Bronchial epithelial cell (primary cell): ENCODE data around the gene ZMYND8. TPM values are rescaled to one million over a fixed set of nuclear protein-coding genes. Genes with fewer than 3 reads are reported as not detected.

Experiments used
- DNase-seq: peaks from one replicate; pipeline ENCODE4 v3.0.0-alpha.2; 2010; ENCODE audit warnings: low read depth
- FAIRE-seq: peaks from 2 replicates; lab custom pipeline; 2011; peaks lifted over from hg19 to GRCh38; lab: Jason Lieb, UNC
- H3K27me3 ChIP-seq: 2 replicates; pipeline ENCODE4 v1.5.1; 2011; ENCODE audit warnings: low read length; ENCODE audit not compliant: control insufficient read depth, insufficient read depth
- H3K36me3 ChIP-seq: 2 replicates; pipeline ENCODE4 v1.5.1; 2011; ENCODE audit warnings: low read length; ENCODE audit not compliant: control insufficient read depth, insufficient read depth
- H3K4me3 ChIP-seq: 2 replicates; pipeline ENCODE4 v1.5.1; 2011; ENCODE audit warnings: mild to moderate bottlenecking, low read depth, low read length, control low read depth
- CTCF ChIP-seq: IDR thresholded peaks from 2 replicates; pipeline ENCODE4 v1.5.1; 2011; ENCODE audit warnings: mild to moderate bottlenecking, moderate library complexity, low read length, control low read depth, inconsistent platforms; ENCODE audit not compliant: insufficient read depth, severe bottlenecking
- total RNA-seq: library from RNA; depleted of rRNA; stranded (reverse); fragments of >200 nt; gene quantifications from 2 replicates; pipeline ENCODE4 v1.2.1, GENCODE V29; 2014

Gene ZMYND8
- total RNA-seq, 1 donor from 2014 or later = 13.4 TPM

GRCh38 chr20:47224300-47224791 is 132.2 kb downstream of the ZMYND8 start:
- DNase-seq (no peak), FAIRE-seq (no peak)
- Histone ChIP-seq H3K4me3 (no peak overlapping the region), H3K27me3 (no peaks in the 10 kb centered on the region), H3K36me3 (peaks cover 43% of the 10 kb centered on the region)
- no peak for TF ChIP-seq CTCF

GRCh38 chr20:47223896-47224295 is 132.6 kb downstream of the ZMYND8 start:
- no peak for TF ChIP-seq CTCF
- Histone ChIP-seq H3K36me3 (peaks cover 41% of the 10 kb centered on the region), H3K4me3 (no peak overlapping the region), H3K27me3 (no peaks in the 10 kb centered on the region)
- FAIRE-seq (no peak), DNase-seq (no peak)

- no peak for FAIRE-seq
- Histone ChIP-seq H3K27me3 (no peaks in the 10 kb centered on the region), H3K36me3 (peaks cover 42% of the 10 kb centered on the region), H3K4me3 (no peak overlapping the region)
- no peak for DNase-seq
- TF ChIP-seq CTCF = no peak
Observed at GRCh38 chr20:47222468-47223119, 133.9 kb downstream of the ZMYND8 start.

- DNase-seq = no peak
- FAIRE-seq = no peak
- no peak overlapping the region for H3K4me3 ChIP-seq
- peaks cover 41% of the 10 kb centered on the region for H3K36me3 ChIP-seq
- no peaks in the 10 kb centered on the region for H3K27me3 ChIP-seq
- no peak for TF ChIP-seq CTCF
Observed at GRCh38 chr20:47221036-47221625, 135.4 kb downstream of the ZMYND8 start.

GRCh38 chr20:47220161-47220582 is 136.3 kb downstream of the ZMYND8 start:
- H3K36me3 ChIP-seq = peaks cover 45% of the 10 kb centered on the region
- H3K4me3 ChIP-seq = no peak overlapping the region
- FAIRE-seq (no peak), DNase-seq (no peak)
- H3K27me3 ChIP-seq = no peaks in the 10 kb centered on the region
- TF ChIP-seq CTCF = peak; percentile 47
